NB4 (cell line): ENCODE results near the gene HMMR.

Source experiments
- CTCF ChIP-seq: IDR thresholded peaks from one replicate; pipeline ENCODE4 v1.5.1; 2012; ENCODE audit warnings: low read depth, low read length
- MAX ChIP-seq: IDR thresholded peaks from 2 replicates; pipeline ENCODE4 v1.6.1; 2011; ENCODE audit warnings: low read depth, low read length
- MYC ChIP-seq: IDR thresholded peaks from 2 replicates; pipeline ENCODE4 v1.6.1; 2011; ENCODE audit warnings: low read depth, low read length
- POLR2A ChIP-seq: IDR thresholded peaks from 2 replicates; pipeline ENCODE4 v1.6.1; 2011; ENCODE audit warnings: mild to moderate bottlenecking; ENCODE audit not compliant: insufficient read length; ENCODE audit errors: extremely low read depth

- TF ChIP-seq CTCF (no peak), MAX (no peak), POLR2A (no peak), MYC (no peak)
These were observed 74.2 kb downstream of the HMMR start for GRCh38 chr5:163534492-163535094.
